CD4-positive, CD25-positive, alpha-beta regulatory T cell (primary cell): Measurements from ENCODE around the gene CEP85. TPM values are rescaled to one million over a fixed set of nuclear protein-coding genes. Genes with fewer than 3 reads are reported as not detected.
A peak's percentile ranks its signal among the peaks of the same experiment; 100 is the strongest.

Experiments
- ATAC-seq, 2 donors: fragments of 150-1000 bp; cut with Tn5 transposase; one replicate each; pipeline ENCODE4 v1.10.0; 2021; ENCODE audit warnings: low read depth in 2 of 2, moderate number of reproducible peaks in 2 of 2, moderate library complexity in 1 of 2
- DNase-seq, 3 donors: peaks; one replicate each; pipeline versions ENCODE4 v3.0.0 to v3.0.0-alpha.2; 2012 to 2022; ENCODE audit warnings: mixed read lengths in 1 of 3
- H3K27ac ChIP-seq: one replicate; pipeline ENCODE4 v1.7.0; 2013; ENCODE audit warnings: mild to moderate bottlenecking, low read length; ENCODE audit not compliant: insufficient read depth, poor library complexity, severe bottlenecking
- H3K27me3 ChIP-seq: one replicate; pipeline ENCODE4 v1.7.0; 2013; ENCODE audit warnings: low read length; ENCODE audit not compliant: control insufficient read depth, insufficient read depth
- H3K36me3 ChIP-seq: one replicate; pipeline ENCODE4 v1.7.0; 2013; ENCODE audit warnings: mild to moderate bottlenecking, low read length, moderate library complexity; ENCODE audit not compliant: control insufficient read depth, insufficient read depth
- H3K4me1 ChIP-seq: 2 replicates; pipeline ENCODE4 v1.7.0; 2013; ENCODE audit warnings: mild to moderate bottlenecking, low read length; ENCODE audit not compliant: insufficient read depth, control insufficient read depth, poor library complexity, severe bottlenecking
- H3K4me3 ChIP-seq: one replicate; pipeline ENCODE4 v1.7.0; 2013; ENCODE audit warnings: low read depth, mild to moderate bottlenecking, low read length, moderate library complexity
- H3K9me3 ChIP-seq, 2 experiments: 1 replicate in 1 of 2; 2 replicates in 1 of 2; pipeline ENCODE4 v1.7.0; 2013; ENCODE audit warnings: low read length in 2 of 2, mild to moderate bottlenecking in 1 of 2, moderate library complexity in 1 of 2; ENCODE audit not compliant: control insufficient read depth in 2 of 2
- H3K27ac Mint-ChIP-seq, 3 donors: one replicate each; pipeline ENCODE4 v1.8.0; 2020 to 2022; ENCODE audit warnings: mild to moderate bottlenecking in 3 of 3, mixed read lengths in 3 of 3, moderate library complexity in 2 of 3
- H3K27me3 Mint-ChIP-seq: one replicate; pipeline ENCODE4 v1.8.0; 2022; ENCODE audit warnings: mild to moderate bottlenecking, mixed read lengths
- H3K36me3 Mint-ChIP-seq: one replicate; pipeline ENCODE4 v1.8.0; 2020; ENCODE audit warnings: mixed read lengths
- H3K4me1 Mint-ChIP-seq, 4 donors: one replicate each; pipeline ENCODE4 v1.8.0; 2020 to 2022; ENCODE audit warnings: mixed read lengths in 4 of 4, mild to moderate bottlenecking in 1 of 4
- H3K4me3 Mint-ChIP-seq, 4 donors: one replicate each; pipeline ENCODE4 v1.8.0; 2020 to 2022; ENCODE audit warnings: mild to moderate bottlenecking in 4 of 4, mixed read lengths in 4 of 4, moderate library complexity in 3 of 4
- H3K9me3 Mint-ChIP-seq, 7 donors: one replicate each; pipeline ENCODE4 v1.8.0; 2020 to 2022; ENCODE audit warnings: mixed read lengths in 7 of 7, mild to moderate bottlenecking in 3 of 7, moderate library complexity in 2 of 7
- polyA plus RNA-seq, 4 donors: library from polyadenylated mRNA; unstranded; fragments of 300-500 nt; fragmentation: Illumina TruSeq; gene quantifications; one replicate each; pipeline ENCODE4 v1.2.3, GENCODE V29; 2021
- total RNA-seq: library from RNA; stranded (reverse); gene quantifications from one replicate; pipeline ENCODE4 v1.2.3, GENCODE V29; 2022

Gene CEP85
- total and polyA plus RNA-seq, 5 donors from 2014 or later = 6.5 to 18.0 (median 8.6) TPM

- H3K9me3 Mint-ChIP-seq = peaks cover 0 to 2% (median 0%) of the 10 kb centered on the region in 7 donors
- peaks cover 50% of the 10 kb centered on the region for H3K36me3 ChIP-seq
- H3K4me3 Mint-ChIP-seq = peak overlapping the region in 3 of 4 donors; percentile 44 to 95 (median 78)
- peaks cover 5% of the 10 kb centered on the region for H3K27me3 Mint-ChIP-seq
- H3K27ac Mint-ChIP-seq = peak overlapping the region in 2 of 3 donors; percentile 77 to 97
- H3K27me3 ChIP-seq = no peaks in the 10 kb centered on the region
- H3K4me3 ChIP-seq = peak overlapping the region; percentile 100
- H3K27ac ChIP-seq = peak overlapping the region; percentile 70
- peaks cover 6 to 52% (median 35%) of the 10 kb centered on the region in 4 donors for H3K4me1 Mint-ChIP-seq
- H3K9me3 ChIP-seq = no peaks in the 10 kb centered on the region
- no peak for DNase-seq
- peaks cover 44% of the 10 kb centered on the region for H3K36me3 Mint-ChIP-seq
- ATAC-seq = no peak
- H3K4me1 ChIP-seq = peaks cover 50% of the 10 kb centered on the region
These were observed 88.0 kb downstream of the CEP85 start for GRCh38 chr1:26322042-26322331.

- peaks cover 6 to 43% (median 26%) of the 10 kb centered on the region in 4 donors for H3K4me1 Mint-ChIP-seq
- H3K36me3 Mint-ChIP-seq = peaks cover 36% of the 10 kb centered on the region
- H3K27ac ChIP-seq = no peak overlapping the region
- H3K4me3 ChIP-seq = no peak overlapping the region
- H3K27me3 Mint-ChIP-seq = no peaks in the 10 kb centered on the region
- no peaks in the 10 kb centered on the region for H3K9me3 ChIP-seq
- DNase-seq (no peak), ATAC-seq (no peak)
- peak overlapping the region in 3 of 4 donors; percentile 3 to 78 (median 35) for H3K4me3 Mint-ChIP-seq
- H3K27me3 ChIP-seq = no peaks in the 10 kb centered on the region
- peaks cover 0 to 2% (median 0%) of the 10 kb centered on the region in 7 donors for H3K9me3 Mint-ChIP-seq
- H3K4me1 ChIP-seq = peaks cover 42% of the 10 kb centered on the region
- H3K36me3 ChIP-seq = peaks cover 50% of the 10 kb centered on the region
- peak overlapping the region in 2 of 3 donors; percentile 52 to 57 for H3K27ac Mint-ChIP-seq
These were observed 89.4 kb downstream of the CEP85 start for GRCh38 chr1:26323382-26323781.

- Histone ChIP-seq H3K9me3 (no peaks in the 10 kb centered on the region), H3K4me1 (peaks cover 39% of the 10 kb centered on the region), H3K4me3 (no peak overlapping the region), H3K27me3 (no peaks in the 10 kb centered on the region), H3K36me3 (peaks cover 50% of the 10 kb centered on the region), H3K27ac (no peak overlapping the region)
- Mint-ChIP-seq H3K27ac (peak overlapping the region in 2 of 3 donors; percentile 26 to 64), H3K4me3 (peak overlapping the region in 1 of 4 donors; percentile 49), H3K9me3 (peaks cover 0 to 2% (median 0%) of the 10 kb centered on the region in 7 donors), H3K36me3 (peaks cover 27% of the 10 kb centered on the region), H3K4me1 (peaks cover 6 to 39% (median 26%) of the 10 kb centered on the region in 4 donors), H3K27me3 (no peaks in the 10 kb centered on the region)
- DNase-seq (no peak), ATAC-seq (no peak)
These were observed 90.5 kb downstream of the CEP85 start for GRCh38 chr1:26324550-26324949.

- H3K4me1 Mint-ChIP-seq = peaks cover 0 to 10% (median 7%) of the 10 kb centered on the region in 4 donors
- no peaks in the 10 kb centered on the region for H3K27me3 Mint-ChIP-seq
- no peaks in the 10 kb centered on the region for H3K27me3 ChIP-seq
- no peak for ATAC-seq
- H3K4me3 Mint-ChIP-seq = no peak overlapping the region
- no peak overlapping the region for H3K4me3 ChIP-seq
- no peaks in the 10 kb centered on the region for H3K9me3 ChIP-seq
- no peak overlapping the region for H3K27ac ChIP-seq
- peaks cover 5% of the 10 kb centered on the region for H3K4me1 ChIP-seq
- H3K9me3 Mint-ChIP-seq = no peaks in the 10 kb centered on the region
- no peak overlapping the region for H3K27ac Mint-ChIP-seq
- no peak for DNase-seq
- H3K36me3 ChIP-seq = peaks cover 23% of the 10 kb centered on the region
- H3K36me3 Mint-ChIP-seq = peaks cover 10% of the 10 kb centered on the region
These were observed 94.0 kb downstream of the CEP85 start for GRCh38 chr1:26327956-26328362.

Other genes starting within 250 kb of the CEP85 start
- 10.7 TPM for gene PAFAH2, start 236.1 kb upstream of the CEP85 start, total RNA-seq
- 10 to 100 TPM; 12.4 to 26.3 (median 17.7) TPM for gene PAFAH2, start 236.1 kb upstream of the CEP85 start, polyA plus RNA-seq
- not detected for gene EXTL1, start 212.4 kb upstream of the CEP85 start, total RNA-seq
- under 1 TPM in 1 of 4 donors, not detected in 3; 0.22 TPM for gene EXTL1, start 212.4 kb upstream of the CEP85 start, polyA plus RNA-seq
- not detected for gene SLC30A2, start 188.1 kb upstream of the CEP85 start, total RNA-seq
- under 1 TPM in 1 of 4 donors, not detected in 3; 0.07 TPM for gene SLC30A2, start 188.1 kb upstream of the CEP85 start, polyA plus RNA-seq
- gene TRIM63, start 166.6 kb upstream of the CEP85 start, total RNA-seq = not detected
- not detected for gene TRIM63, start 166.6 kb upstream of the CEP85 start, polyA plus RNA-seq
- 11.1 TPM for gene PDIK1L, start 122.4 kb upstream of the CEP85 start, total RNA-seq
- 1 to 10 TPM; 5.1 to 9.2 (median 6.5) TPM for gene PDIK1L, start 122.4 kb upstream of the CEP85 start, polyA plus RNA-seq
- not detected for gene FAM110D, start 75.1 kb upstream of the CEP85 start, total RNA-seq
- gene FAM110D, start 75.1 kb upstream of the CEP85 start, polyA plus RNA-seq = not detected
- gene C1orf232, start 65.2 kb upstream of the CEP85 start, total RNA-seq = not detected
- gene C1orf232, start 65.2 kb upstream of the CEP85 start, polyA plus RNA-seq = not detected
- 16.8 TPM for gene ZNF593, start 64.3 kb upstream of the CEP85 start, total RNA-seq
- 10 to 100 TPM; 40.3 to 65.6 (median 47.5) TPM for gene ZNF593, start 64.3 kb upstream of the CEP85 start, polyA plus RNA-seq
- gene ZNF593OS, start 62.4 kb upstream of the CEP85 start, total RNA-seq = not detected
- gene ZNF593OS, start 62.4 kb upstream of the CEP85 start, polyA plus RNA-seq = 1 to 10 TPM in 2 of 4 donors, under 1 TPM in 1, not detected in 1; 0.53 to 1.3 (median 1.1) TPM
- gene CNKSR1, start 56.7 kb upstream of the CEP85 start, total RNA-seq = 7.0 TPM
- 1 to 10 TPM in 3 of 4 donors, under 1 TPM in 1; 0.53 to 2.9 (median 2.1) TPM for gene CNKSR1, start 56.7 kb upstream of the CEP85 start, polyA plus RNA-seq
- gene CATSPER4, start 43.6 kb upstream of the CEP85 start, total RNA-seq = not detected
- gene CATSPER4, start 43.6 kb upstream of the CEP85 start, polyA plus RNA-seq = not detected
- 404 TPM for gene SH3BGRL3, start 45.9 kb downstream of the CEP85 start, total RNA-seq
- 1,000 to 10,000 TPM; 1,085 to 1,853 (median 1,299) TPM for gene SH3BGRL3, start 45.9 kb downstream of the CEP85 start, polyA plus RNA-seq
- gene UBXN11, start 72.4 kb downstream of the CEP85 start, total RNA-seq = 30.8 TPM
- 10 to 100 TPM in 3 of 4 donors, 1 to 10 TPM in 1; 8.1 to 15.2 (median 11.0) TPM for gene UBXN11, start 72.4 kb downstream of the CEP85 start, polyA plus RNA-seq
- 1,528 TPM for gene CD52, start 83.8 kb downstream of the CEP85 start, total RNA-seq
- over 10,000 TPM in 2 of 4 donors, 1,000 to 10,000 TPM in 2; 9,467 to 12,173 (median 10,919) TPM for gene CD52, start 83.8 kb downstream of the CEP85 start, polyA plus RNA-seq
- gene CRYBG2, start 119.9 kb downstream of the CEP85 start, total RNA-seq = 2.3 TPM
- gene CRYBG2, start 119.9 kb downstream of the CEP85 start, polyA plus RNA-seq = 1 to 10 TPM in 3 of 4 donors, not detected in 1; 1.0 to 2.0 (median 1.3) TPM
- gene ZNF683, start 138.6 kb downstream of the CEP85 start, total RNA-seq = not detected
- under 1 TPM in 2 of 4 donors, not detected in 2; 0.25 to 0.55 TPM for gene ZNF683, start 138.6 kb downstream of the CEP85 start, polyA plus RNA-seq
- gene LIN28A, start 176.6 kb downstream of the CEP85 start, total RNA-seq = not detected
- gene LIN28A, start 176.6 kb downstream of the CEP85 start, polyA plus RNA-seq = not detected
- gene DHDDS, start 198.1 kb downstream of the CEP85 start, total RNA-seq = 40.3 TPM
- 10 to 100 TPM; 24.1 to 31.2 (median 25.6) TPM for gene DHDDS, start 198.1 kb downstream of the CEP85 start, polyA plus RNA-seq
- 323 TPM for gene HMGN2, start 238.2 kb downstream of the CEP85 start, total RNA-seq
- gene HMGN2, start 238.2 kb downstream of the CEP85 start, polyA plus RNA-seq = 1,000 to 10,000 TPM in 1 of 4 donors, 100 to 1,000 TPM in 3; 899 to 1,017 (median 929) TPM